K562 treated with DMSO at 1 percent for 48 hours (cell line): ENCODE data around the gene TAB3. TPM values are rescaled to one million over a fixed set of nuclear protein-coding genes. Genes with fewer than 3 reads are reported as not detected.

ENCODE experiments used
- total RNA-seq: library from RNA; unstranded; fragments of 300-600 nt; gene quantifications from 2 replicates; pipeline ENCODE4 v1.2.3, GENCODE V29; 2022; ENCODE audit warnings: low replicate concordance; ENCODE audit errors: extremely low read depth

The TAB3 gene
- total RNA-seq = not detected in 2 replicates

GRCh38 chrX:30889147-30890140 is at the start of gene TAB3:
TSS of gene TAB3 (minus strand) at chrX:30889254. CDS start at chrX:30859588, 29,666 bp downstream.

Other genes starting within 250 kb of the TAB3 start
- not detected in 2 replicates for gene GK, start 235.8 kb downstream of the TAB3 start, total RNA-seq
- not detected in 2 replicates for gene FTHL17, start 182.8 kb upstream of the TAB3 start, total RNA-seq